ENCODE results near the gene ADGRL3.

DNA sequence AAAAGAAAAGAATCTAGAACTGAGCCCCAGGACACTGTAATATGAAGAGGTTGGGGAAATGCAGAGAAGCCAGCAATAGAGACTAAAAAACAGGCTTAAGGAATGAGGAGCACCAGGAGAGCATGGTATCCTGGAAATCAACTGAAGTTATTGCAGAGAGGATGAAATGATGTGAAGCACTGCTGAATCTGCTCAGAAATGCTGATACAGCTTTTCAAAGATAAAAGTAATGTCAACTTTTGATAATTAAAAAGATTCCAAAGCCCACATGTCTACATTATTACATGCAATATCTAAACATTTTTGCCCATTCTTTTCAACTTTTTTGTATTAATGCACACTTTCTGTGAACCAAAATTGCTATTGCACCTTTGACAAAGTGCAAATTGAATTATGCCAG, 718.4 kb downstream of the ADGRL3 start:
- TF ChIP-seq POLR2AphosphoS5 (IDR thresholded peaks at IDR 0.05): no peak
- TF ChIP-seq, protein P1, sequence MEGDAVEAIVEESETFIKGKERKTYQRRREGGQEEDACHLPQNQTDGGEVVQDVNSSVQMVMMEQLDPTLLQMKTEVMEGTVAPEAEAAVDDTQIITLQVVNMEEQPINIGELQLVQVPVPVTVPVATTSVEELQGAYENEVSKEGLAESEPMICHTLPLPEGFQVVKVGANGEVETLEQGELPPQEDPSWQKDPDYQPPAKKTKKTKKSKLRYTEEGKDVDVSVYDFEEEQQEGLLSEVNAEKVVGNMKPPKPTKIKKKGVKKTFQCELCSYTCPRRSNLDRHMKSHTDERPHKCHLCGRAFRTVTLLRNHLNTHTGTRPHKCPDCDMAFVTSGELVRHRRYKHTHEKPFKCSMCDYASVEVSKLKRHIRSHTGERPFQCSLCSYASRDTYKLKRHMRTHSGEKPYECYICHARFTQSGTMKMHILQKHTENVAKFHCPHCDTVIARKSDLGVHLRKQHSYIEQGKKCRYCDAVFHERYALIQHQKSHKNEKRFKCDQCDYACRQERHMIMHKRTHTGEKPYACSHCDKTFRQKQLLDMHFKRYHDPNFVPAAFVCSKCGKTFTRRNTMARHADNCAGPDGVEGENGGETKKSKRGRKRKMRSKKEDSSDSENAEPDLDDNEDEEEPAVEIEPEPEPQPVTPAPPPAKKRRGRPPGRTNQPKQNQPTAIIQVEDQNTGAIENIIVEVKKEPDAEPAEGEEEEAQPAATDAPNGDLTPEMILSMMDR (IDR thresholded peaks at IDR 0.05): no peak
